GM12872 (cell line): ENCODE data around the gene MYL3.

Experiments
- TF ChIP-seq, protein P1 (sequence below): IDR thresholded peaks from 3 replicates; pipeline ENCODE4 v1.5.1; 2011; ENCODE audit warnings: low read depth, mild to moderate bottlenecking, low read length, moderate library complexity; ENCODE audit not compliant: insufficient read depth

MYL3 gene

DNA sequence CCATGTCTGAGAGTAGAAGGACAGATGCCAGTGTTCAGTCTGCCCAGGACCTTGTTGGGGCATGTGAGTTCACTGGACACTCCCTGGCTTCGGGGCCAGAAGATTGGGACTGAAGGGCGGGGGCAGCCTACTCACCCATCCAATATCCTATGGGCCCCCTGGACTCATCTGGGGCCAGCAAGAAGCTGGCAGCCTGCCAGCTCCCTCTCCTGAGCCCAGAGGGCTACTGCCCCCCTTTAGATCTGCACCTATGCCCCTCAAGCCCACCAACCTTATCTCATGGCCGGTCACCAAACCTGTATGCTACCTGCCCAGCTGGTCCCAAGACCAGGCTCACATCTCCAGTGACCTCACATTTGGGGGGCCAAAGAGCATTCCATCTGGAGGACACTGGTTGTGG lies 22.4 kb upstream of the MYL3 start:
- TF ChIP-seq, protein P1, sequence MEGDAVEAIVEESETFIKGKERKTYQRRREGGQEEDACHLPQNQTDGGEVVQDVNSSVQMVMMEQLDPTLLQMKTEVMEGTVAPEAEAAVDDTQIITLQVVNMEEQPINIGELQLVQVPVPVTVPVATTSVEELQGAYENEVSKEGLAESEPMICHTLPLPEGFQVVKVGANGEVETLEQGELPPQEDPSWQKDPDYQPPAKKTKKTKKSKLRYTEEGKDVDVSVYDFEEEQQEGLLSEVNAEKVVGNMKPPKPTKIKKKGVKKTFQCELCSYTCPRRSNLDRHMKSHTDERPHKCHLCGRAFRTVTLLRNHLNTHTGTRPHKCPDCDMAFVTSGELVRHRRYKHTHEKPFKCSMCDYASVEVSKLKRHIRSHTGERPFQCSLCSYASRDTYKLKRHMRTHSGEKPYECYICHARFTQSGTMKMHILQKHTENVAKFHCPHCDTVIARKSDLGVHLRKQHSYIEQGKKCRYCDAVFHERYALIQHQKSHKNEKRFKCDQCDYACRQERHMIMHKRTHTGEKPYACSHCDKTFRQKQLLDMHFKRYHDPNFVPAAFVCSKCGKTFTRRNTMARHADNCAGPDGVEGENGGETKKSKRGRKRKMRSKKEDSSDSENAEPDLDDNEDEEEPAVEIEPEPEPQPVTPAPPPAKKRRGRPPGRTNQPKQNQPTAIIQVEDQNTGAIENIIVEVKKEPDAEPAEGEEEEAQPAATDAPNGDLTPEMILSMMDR, result no peak

DNA sequence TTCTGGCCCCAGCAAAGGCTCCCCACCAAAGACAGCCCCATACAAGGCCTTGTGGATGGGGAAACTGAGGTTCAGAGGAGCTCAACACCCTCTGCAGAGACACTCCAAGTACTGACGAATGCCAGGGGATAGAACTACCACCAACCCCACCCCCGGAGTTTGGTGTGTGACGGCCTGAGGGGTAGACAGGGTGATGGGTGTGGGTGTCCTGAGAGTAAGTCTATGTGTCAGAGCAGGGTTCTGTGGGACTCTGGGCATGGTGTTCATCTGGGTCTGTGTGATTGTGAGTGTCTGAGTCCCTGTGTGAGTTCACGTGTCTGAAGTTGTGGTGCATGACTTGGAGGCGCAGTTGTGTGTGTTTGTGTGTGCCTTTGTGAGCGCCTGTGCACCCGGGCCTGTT lies 21.7 kb upstream of the MYL3 start:
- TF ChIP-seq, protein P1, result no peak

DNA sequence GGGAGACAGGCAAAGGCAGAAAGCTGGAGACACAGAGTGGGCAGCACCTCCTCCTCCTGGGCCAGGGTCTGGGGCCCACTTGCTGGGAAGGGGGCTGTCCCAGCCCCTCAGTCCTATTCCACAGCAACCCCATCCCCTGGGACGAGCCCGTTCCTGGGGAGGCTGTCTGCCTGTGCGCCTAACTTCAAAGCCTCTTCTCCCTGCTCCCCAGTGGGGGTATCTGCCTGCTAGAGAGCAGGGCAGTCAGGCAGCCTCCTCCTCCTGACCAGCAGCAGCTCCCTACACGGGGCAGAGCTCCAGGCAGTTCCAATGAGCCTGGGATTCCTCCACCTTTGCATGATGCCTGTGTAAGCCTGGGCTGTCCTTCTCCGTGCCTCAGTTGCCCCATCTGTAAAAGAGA lies 21.2 kb upstream of the MYL3 start:
- TF ChIP-seq, protein P1, result no peak

DNA sequence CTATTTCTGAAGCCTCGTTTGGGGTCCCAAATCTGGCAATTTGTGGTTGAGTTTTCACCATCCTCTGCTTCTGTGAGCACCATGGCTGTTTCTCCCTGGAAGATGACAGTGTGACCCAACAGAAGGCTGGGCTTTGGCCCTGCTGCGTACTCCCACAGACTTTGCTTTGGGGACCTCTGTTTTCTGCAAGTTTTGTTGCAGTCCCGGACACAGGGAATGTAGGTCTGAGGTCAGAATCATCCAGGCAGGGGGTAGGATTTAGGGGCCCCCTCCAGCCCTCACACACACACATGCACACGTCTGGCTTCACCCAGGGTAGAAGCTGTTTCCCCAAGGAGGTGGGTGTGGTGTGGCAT lies 20.6 kb upstream of the MYL3 start:
- TF ChIP-seq, protein P1, result no peak

DNA sequence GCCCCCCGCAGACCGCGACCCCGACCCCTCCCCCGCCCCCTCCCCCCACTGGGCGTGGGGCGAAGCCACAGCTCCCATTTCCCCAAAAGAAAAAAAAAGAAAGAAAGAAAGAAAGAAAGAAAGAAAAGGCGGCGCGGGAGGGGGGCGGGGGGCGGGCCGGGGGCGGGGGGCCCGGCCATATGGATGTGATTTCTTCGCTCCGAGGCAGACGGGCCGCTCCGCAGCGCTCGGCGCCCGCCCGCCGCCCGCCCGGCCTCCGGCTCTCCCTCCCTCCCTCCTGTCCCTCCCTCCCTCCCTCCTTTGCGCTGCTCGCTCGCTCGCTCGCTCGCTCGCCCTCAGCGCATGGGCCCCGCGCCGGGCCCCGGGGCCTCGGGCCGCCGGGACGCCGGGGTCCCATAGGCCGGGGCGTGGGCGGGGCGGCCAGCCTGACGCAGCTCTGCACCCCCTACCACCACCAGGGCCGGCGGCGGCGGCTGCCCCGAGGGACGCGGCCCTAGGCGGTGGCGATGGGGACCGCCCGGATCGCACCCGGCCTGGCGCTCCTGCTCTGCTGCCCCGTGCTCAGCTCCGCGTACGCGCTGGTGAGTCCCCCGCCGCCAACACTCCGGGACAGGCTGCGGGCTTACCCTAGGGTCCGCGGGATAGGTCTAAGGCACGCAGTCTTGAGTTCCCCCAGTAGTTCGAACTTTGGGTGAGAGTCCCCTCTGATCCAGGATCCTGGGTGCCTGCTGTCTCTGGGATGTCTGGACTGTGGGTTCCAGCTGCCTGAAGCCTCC lies 20.0 kb upstream of the MYL3 start:
- TF ChIP-seq, protein P1, result no peak

DNA sequence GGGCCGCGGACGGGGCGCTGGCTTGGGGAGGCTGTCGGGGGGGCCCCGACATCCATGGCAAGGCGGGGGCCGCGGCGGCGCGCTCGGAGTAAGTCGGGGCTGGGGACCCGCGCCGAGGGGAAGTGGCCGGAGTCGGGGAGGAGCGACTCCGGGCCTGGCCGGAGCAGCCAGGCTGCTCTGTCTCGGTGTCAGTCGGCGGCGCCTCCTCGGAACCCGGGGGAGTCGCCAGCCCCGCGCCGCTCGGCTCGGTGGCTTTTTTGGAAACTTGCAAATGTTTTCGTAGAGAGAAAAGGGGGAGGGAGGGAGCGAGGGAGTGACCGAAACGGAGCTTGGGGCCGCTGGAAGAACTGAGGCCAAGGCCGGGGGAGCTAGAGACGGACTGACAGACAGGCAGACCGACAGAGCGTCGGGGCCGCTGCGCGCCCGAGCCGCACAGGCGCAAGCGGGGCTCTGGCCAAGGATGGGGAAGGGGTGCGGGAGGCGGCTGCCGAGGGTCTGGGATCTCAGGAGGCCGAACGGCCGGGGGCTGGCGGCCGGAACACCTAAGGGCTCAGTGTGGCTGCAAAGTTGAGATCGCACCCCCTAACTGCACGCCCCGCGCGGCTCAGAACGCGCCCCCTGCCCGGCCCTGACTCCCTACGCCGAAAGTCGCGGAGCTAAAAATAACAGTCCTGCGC lies 19.3 kb upstream of the MYL3 start:
- TF ChIP-seq, protein P1, result no peak

DNA sequence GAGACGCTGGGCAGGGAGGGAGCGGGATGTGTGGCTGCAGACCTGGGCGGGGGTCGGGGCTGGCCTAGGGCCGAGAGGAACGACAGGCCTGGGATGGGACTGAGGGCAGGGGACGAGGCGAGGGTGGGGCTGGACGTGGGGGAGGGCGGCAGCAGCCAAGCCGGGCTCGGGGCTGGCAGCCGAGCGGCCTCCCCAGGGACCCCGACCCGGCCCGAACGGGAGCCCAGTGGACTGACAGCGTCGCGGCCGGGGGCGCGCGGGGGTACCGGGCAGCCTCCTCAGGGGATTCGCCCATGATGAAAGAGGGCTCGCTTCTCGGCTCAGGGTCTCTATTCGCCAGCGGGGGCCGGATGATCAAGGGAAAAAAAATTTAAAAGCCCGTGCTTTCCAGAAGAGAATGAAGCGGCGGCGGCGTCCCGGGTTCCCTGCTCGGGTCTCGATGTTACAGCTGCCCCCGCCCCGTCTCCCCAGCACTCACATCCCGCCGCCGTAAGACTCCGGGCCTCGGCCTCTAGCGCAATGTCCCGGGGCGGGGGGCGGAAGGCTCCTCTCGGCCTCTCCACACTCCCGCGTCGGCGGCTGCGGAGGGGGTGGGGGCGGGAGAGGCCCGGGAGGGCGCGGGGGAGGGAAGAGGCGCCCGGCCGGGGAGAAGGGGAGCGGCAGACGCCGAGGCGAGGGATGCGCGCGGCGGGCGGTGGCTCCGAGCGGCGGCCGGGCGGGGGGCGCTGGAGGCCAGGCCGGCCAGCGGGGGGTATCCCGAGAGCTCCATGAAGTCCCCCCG lies 18.5 kb upstream of the MYL3 start:
- TF ChIP-seq, protein P1, result no peak
